ENCODE data around the gene ITGA2. TPM values are rescaled to one million over a fixed set of nuclear protein-coding genes. Genes with fewer than 3 reads are reported as not detected.

The ITGA2 gene
- total RNA-seq, 4 donors from 2014 or later: 2.0 to 6.0 (median 3.1) TPM

DNA sequence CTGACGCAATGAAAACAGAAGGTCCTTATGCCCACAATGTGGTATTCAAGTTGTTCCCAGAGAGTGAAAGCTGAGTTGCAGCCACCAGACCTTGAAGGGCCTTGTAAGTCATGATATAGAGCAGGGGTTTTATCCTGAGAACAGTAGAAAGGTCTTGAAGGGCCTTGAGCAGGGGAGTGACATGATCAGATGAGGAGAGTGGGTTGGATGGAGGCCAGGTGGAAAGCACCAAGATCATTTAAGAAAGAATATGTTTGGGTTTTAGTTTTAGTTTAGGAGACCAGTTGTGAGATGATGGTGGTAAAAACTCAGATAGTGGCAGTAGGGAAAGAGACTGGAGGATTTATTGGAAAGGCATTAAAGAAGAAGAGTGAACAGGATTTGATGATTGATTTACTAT, 5.9 kb downstream of the ITGA2 start:
- Histone ChIP-seq H3K9me3 (no peaks in the 10 kb centered on the region), H3K4me1 (peaks cover 5 to 6% of the 10 kb centered on the region in 2 donors), H3K27ac (no peak overlapping the region), H3K4me3 (replicated peaks in 1 of 3) (no peak overlapping the region), H3K36me3 (no peaks in the 10 kb centered on the region), H3K27me3 (no peaks in the 10 kb centered on the region)
- no peak for DNase-seq
- TF ChIP-seq, protein P1, sequence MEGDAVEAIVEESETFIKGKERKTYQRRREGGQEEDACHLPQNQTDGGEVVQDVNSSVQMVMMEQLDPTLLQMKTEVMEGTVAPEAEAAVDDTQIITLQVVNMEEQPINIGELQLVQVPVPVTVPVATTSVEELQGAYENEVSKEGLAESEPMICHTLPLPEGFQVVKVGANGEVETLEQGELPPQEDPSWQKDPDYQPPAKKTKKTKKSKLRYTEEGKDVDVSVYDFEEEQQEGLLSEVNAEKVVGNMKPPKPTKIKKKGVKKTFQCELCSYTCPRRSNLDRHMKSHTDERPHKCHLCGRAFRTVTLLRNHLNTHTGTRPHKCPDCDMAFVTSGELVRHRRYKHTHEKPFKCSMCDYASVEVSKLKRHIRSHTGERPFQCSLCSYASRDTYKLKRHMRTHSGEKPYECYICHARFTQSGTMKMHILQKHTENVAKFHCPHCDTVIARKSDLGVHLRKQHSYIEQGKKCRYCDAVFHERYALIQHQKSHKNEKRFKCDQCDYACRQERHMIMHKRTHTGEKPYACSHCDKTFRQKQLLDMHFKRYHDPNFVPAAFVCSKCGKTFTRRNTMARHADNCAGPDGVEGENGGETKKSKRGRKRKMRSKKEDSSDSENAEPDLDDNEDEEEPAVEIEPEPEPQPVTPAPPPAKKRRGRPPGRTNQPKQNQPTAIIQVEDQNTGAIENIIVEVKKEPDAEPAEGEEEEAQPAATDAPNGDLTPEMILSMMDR (IDR thresholded peaks at IDR 0.05): no peak
- TF ChIP-seq POLR2A (IDR thresholded peaks at IDR 0.05): no peak
- WGBS, 2 donors: 84 to 93% methylated on average over 1 of the region's 1 CpG
- intact Hi-C loops (cut with DNase I): no loop called here

DNA sequence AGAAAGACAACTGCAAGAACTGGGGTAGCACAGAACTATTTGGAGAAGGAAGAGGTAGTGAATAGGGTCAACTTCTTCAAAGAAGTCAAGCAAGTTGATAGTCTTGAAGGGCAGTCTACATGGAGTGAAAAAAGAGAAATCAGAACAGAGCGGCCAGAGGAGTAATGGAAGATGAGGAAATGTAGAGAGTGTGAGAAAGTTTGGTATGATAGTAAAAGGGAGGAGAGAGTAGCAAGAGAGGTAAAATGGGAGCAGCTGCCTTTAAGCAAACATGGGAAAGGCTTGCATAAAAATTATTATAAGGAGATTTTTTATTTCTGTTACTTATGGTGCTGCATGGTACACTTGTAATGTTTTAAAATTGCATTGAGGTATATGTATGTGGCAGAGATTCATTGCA, 6.8 kb downstream of the ITGA2 start:
- no peak for DNase-seq
- TF ChIP-seq, protein P1 (IDR thresholded peaks at IDR 0.05): no peak
- TF ChIP-seq POLR2A (IDR thresholded peaks at IDR 0.05): no peak
- 93 to 98% methylated on average over 1 of the region's 1 CpG for WGBS, 2 donors
- Histone ChIP-seq H3K36me3 (no peaks in the 10 kb centered on the region), H3K27me3 (no peaks in the 10 kb centered on the region), H3K9me3 (no peaks in the 10 kb centered on the region), H3K4me1 (peaks cover 0 to 5% of the 10 kb centered on the region in 2 donors), H3K27ac (no peak overlapping the region), H3K4me3 (replicated peaks in 1 of 3) (no peak overlapping the region)
- intact Hi-C loops (cut with DNase I): no loop called here

DNA sequence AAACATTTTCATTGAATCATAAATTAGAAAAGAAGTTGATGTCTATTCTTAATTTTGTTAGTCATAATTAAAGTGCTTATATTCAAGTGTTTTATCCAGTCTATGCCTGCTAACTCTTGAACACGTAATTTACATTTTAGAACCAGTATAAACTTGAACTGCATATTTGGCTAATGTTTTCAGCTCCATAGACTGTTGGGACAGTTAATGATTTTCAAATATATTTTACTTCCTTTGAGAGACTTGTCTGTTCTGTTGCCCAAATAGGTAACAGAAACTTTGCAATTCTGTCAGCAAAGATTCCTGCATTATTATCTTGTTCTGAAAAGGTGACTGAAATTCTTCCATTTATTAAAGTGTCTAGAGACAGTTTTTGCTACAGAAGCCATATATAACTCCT, 7.8 kb downstream of the ITGA2 start:
- no peaks in the 10 kb centered on the region for H3K9me3 ChIP-seq
- H3K4me1 ChIP-seq: peaks cover 0 to 5% of the 10 kb centered on the region in 2 donors
- TF ChIP-seq POLR2A (IDR thresholded peaks at IDR 0.05): no peak
- TF ChIP-seq, protein P1 (IDR thresholded peaks at IDR 0.05): no peak
- WGBS, 2 donors: 80 to 89% methylated on average over 1 of the region's 1 CpG
- no peaks in the 10 kb centered on the region for H3K36me3 ChIP-seq
- intact Hi-C loops (cut with DNase I): no loop called here
- no peak overlapping the region for H3K4me3 ChIP-seq (replicated peaks in 1 of 3)
- no peaks in the 10 kb centered on the region for H3K27me3 ChIP-seq
- DNase-seq: no peak
- no peak overlapping the region for H3K27ac ChIP-seq

DNA sequence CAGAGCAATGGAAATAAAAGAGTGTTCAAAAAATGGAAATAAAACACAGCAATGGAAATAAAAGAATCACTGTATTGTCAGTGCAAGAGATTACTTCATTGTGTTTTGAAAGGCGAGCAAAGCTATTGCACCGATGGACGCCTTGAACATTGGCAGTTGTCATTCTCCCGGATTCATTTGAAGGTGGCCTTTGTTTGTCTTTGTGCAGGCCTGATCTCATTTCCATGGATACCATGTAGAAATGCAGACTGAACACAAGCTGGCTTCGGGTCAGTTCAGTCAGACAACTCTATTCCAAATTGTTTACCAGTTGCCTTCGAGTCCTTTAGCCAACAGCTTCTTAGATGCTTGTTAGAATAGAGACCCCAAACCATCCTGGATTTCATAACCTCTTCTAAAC, 8.3 kb downstream of the ITGA2 start:
- Histone ChIP-seq H3K36me3 (no peaks in the 10 kb centered on the region), H3K27me3 (no peaks in the 10 kb centered on the region), H3K27ac (no peak overlapping the region), H3K4me3 (replicated peaks in 1 of 3) (no peak overlapping the region), H3K4me1 (peaks cover 0 to 5% of the 10 kb centered on the region in 2 donors), H3K9me3 (no peaks in the 10 kb centered on the region)
- DNase-seq: no peak
- intact Hi-C loops (cut with DNase I): no loop called here
- TF ChIP-seq, protein P1 (IDR thresholded peaks at IDR 0.05): no peak
- no peak for TF ChIP-seq POLR2A (IDR thresholded peaks at IDR 0.05)
- 33 to 34% methylated on average over 6 of the region's 6 CpGs for WGBS, 2 donors

DNA sequence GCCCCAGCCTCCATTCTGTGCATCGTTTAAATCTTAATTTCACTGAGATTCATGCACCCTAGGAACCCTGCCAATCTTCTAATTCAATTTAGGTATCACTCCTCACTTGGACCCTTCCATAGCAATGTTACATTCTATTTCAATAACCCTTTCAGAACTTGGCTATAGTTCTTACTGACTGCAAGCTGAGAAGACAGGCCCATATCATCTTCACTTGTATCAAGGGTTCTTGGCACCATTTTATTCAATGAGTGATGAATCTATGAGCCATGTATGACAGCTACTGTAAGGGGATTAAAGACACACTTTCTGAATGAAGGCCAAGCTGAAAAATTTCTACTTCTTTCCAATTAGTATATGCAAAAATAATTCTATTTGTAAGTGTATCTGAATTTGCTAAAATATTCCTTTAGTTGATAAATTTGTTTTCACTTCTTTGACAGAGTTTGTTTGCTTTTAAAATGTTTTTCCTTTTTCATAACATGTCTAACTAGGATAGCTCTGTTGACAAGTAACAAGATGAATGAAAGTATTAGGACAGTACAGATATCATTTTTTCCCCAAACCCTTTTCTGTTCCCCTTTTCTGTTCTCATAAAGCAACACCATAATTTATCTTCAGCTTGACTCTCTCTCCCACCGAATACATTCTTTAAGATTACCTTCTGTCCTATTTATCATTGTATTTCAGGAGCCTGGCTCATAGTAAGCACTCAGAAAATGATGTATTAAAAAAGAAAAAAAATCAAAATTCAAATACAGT, 9.6 kb downstream of the ITGA2 start:
- WGBS, 2 donors: 81 to 88% methylated on average over 2 of the region's 2 CpGs
- no peak for DNase-seq
- Histone ChIP-seq H3K9me3 (no peaks in the 10 kb centered on the region), H3K4me3 (replicated peaks in 1 of 3) (no peak overlapping the region), H3K27ac (no peak overlapping the region), H3K36me3 (no peaks in the 10 kb centered on the region), H3K27me3 (no peaks in the 10 kb centered on the region), H3K4me1 (peaks cover 0 to 5% of the 10 kb centered on the region in 2 donors)
- TF ChIP-seq POLR2A (IDR thresholded peaks at IDR 0.05): no peak
- TF ChIP-seq, protein P1 (IDR thresholded peaks at IDR 0.05): no peak
- intact Hi-C loops (cut with DNase I): no loop called here

Measured in thyroid gland (tissue), 4 donors.